ENCODE data around the gene PIAS4. TPM values are rescaled to one million over a fixed set of nuclear protein-coding genes. Genes with fewer than 3 reads are reported as not detected.
A peak's percentile ranks its signal among the peaks of the same experiment; 100 is the strongest.

Gene PIAS4
- total and polyA plus RNA-seq, 9 of the 15 experiments (the other 6 are each of a cell fraction or from before 2014, with no cell fraction given) = 0.27 to 34.9 (median 14.4) TPM

DNA sequence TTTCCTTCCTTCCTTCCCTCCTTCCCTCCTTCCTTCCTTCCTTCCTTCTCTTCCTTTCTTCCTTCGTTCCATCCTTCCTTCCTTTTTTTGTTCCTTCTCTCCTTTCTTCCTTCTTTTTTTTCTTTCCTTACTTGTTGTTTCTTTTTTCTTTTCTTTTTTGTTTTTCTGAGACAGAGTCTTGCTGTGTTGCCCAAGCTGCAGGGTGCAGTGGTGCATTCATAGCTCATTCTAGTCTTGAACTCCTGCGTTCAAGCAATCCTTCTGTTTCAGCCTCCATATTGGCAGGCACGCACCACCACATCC, 16.8 kb upstream of the PIAS4 start (continued):
- peak; percentile 9 for TF ChIP-seq ARHGAP35 (IDR thresholded peaks at IDR 0.05; ENCODE audit: partially characterized antibody)
- TF ChIP-seq, protein P1, sequence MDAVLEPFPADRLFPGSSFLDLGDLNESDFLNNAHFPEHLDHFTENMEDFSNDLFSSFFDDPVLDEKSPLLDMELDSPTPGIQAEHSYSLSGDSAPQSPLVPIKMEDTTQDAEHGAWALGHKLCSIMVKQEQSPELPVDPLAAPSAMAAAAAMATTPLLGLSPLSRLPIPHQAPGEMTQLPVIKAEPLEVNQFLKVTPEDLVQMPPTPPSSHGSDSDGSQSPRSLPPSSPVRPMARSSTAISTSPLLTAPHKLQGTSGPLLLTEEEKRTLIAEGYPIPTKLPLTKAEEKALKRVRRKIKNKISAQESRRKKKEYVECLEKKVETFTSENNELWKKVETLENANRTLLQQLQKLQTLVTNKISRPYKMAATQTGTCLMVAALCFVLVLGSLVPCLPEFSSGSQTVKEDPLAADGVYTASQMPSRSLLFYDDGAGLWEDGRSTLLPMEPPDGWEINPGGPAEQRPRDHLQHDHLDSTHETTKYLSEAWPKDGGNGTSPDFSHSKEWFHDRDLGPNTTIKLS (IDR thresholded peaks at IDR 0.05; ENCODE audit: borderline replicate concordance, low read depth) = no peak
- TF ChIP-seq NBN (IDR thresholded peaks at IDR 0.05; ENCODE audit: low read depth) = 0 out of 2 replicates have a peak, but pooled peaks have one; percentile 78
- no peak for TF ChIP-seq FOS (IDR thresholded peaks at IDR 0.05; ENCODE audit: extremely low read depth, insufficient read length)
- TF ChIP-seq, protein P2, sequence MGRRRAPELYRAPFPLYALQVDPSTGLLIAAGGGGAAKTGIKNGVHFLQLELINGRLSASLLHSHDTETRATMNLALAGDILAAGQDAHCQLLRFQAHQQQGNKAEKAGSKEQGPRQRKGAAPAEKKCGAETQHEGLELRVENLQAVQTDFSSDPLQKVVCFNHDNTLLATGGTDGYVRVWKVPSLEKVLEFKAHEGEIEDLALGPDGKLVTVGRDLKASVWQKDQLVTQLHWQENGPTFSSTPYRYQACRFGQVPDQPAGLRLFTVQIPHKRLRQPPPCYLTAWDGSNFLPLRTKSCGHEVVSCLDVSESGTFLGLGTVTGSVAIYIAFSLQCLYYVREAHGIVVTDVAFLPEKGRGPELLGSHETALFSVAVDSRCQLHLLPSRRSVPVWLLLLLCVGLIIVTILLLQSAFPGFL (CRISPR knock-in tag; IDR thresholded peaks at IDR 0.05) = no peak
- no peak for TF ChIP-seq IRF2 (CRISPR knock-in tag; IDR thresholded peaks at IDR 0.05)
- TF ChIP-seq KLF13 (tag; IDR thresholded peaks at IDR 0.05; ENCODE audit: borderline replicate concordance, low read depth) = no peak
- peak in 1 of 2 experiments; percentile 35; a peak in 1 of 4 replicates for TF ChIP-seq HDAC1 (IDR thresholded peaks at IDR 0.05)
- TF ChIP-seq, protein P3, sequence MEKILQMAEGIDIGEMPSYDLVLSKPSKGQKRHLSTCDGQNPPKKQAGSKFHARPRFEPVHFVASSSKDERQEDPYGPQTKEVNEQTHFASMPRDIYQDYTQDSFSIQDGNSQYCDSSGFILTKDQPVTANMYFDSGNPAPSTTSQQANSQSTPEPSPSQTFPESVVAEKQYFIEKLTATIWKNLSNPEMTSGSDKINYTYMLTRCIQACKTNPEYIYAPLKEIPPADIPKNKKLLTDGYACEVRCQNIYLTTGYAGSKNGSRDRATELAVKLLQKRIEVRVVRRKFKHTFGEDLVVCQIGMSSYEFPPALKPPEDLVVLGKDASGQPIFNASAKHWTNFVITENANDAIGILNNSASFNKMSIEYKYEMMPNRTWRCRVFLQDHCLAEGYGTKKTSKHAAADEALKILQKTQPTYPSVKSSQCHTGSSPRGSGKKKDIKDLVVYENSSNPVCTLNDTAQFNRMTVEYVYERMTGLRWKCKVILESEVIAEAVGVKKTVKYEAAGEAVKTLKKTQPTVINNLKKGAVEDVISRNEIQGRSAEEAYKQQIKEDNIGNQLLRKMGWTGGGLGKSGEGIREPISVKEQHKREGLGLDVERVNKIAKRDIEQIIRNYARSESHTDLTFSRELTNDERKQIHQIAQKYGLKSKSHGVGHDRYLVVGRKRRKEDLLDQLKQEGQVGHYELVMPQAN (IDR thresholded peaks at IDR 0.05; ENCODE audit: borderline replicate concordance) = peak; percentile 72; the same call in 1 of the 2 replicates
- 0 out of 2 replicates have a peak, but pooled peaks have one; percentile 2 for TF ChIP-seq KAT8 (IDR thresholded peaks at IDR 0.05; ENCODE audit: low read depth)
- peak in 1 of 2 experiments; percentile 68; a peak in 1 of 4 replicates for TF ChIP-seq MCM7 (IDR thresholded peaks at IDR 0.05)
- no peak for TF ChIP-seq RCOR1 (IDR thresholded peaks at IDR 0.05; ENCODE audit: borderline replicate concordance in 1 of 2, low read depth in 2 of 2, low read length in 2 of 2)
- TF ChIP-seq NFIC (IDR thresholded peaks at IDR 0.05) = peak; percentile 15; the same call in 1 of the 2 replicates
- TF ChIP-seq TRIM24 (IDR thresholded peaks at IDR 0.05) = peak; percentile 28 to 58; a peak in 2 of 4 replicates
- 0 out of 2 replicates have a peak, but pooled peaks have one; percentile 46 for TF ChIP-seq OTX1 (CRISPR knock-in tag; IDR thresholded peaks at IDR 0.05)
- TF ChIP-seq EP400 (IDR thresholded peaks at IDR 0.05) = no peak
- TF ChIP-seq, protein P4, sequence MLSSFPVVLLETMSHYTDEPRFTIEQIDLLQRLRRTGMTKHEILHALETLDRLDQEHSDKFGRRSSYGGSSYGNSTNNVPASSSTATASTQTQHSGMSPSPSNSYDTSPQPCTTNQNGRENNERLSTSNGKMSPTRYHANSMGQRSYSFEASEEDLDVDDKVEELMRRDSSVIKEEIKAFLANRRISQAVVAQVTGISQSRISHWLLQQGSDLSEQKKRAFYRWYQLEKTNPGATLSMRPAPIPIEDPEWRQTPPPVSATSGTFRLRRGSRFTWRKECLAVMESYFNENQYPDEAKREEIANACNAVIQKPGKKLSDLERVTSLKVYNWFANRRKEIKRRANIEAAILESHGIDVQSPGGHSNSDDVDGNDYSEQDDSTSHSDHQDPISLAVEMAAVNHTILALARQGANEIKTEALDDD (IDR thresholded peaks at IDR 0.05) = no peak
- no peak for TF ChIP-seq MEIS2 (IDR thresholded peaks at IDR 0.05; ENCODE audit: partially characterized antibody)
- TF ChIP-seq, protein P5, sequence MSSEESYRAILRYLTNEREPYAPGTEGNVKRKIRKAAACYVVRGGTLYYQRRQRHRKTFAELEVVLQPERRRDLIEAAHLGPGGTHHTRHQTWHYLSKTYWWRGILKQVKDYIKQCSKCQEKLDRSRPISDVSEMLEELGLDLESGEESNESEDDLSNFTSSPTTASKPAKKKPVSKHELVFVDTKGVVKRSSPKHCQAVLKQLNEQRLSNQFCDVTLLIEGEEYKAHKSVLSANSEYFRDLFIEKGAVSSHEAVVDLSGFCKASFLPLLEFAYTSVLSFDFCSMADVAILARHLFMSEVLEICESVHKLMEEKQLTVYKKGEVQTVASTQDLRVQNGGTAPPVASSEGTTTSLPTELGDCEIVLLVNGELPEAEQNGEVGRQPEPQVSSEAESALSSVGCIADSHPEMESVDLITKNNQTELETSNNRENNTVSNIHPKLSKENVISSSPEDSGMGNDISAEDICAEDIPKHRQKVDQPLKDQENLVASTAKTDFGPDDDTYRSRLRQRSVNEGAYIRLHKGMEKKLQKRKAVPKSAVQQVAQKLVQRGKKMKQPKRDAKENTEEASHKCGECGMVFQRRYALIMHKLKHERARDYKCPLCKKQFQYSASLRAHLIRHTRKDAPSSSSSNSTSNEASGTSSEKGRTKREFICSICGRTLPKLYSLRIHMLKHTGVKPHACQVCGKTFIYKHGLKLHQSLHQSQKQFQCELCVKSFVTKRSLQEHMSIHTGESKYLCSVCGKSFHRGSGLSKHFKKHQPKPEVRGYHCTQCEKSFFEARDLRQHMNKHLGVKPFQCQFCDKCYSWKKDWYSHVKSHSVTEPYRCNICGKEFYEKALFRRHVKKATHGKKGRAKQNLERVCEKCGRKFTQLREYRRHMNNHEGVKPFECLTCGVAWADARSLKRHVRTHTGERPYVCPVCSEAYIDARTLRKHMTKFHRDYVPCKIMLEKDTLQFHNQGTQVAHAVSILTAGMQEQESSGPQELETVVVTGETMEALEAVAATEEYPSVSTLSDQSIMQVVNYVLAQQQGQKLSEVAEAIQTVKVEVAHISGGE (CRISPR knock-in tag; IDR thresholded peaks at IDR 0.05) = no peak
- TF ChIP-seq EHMT2 (IDR thresholded peaks at IDR 0.05) = peak; percentile 46; the same call in 1 of the 2 replicates
